HG03060 (cell line): Measurements from ENCODE around the gene C10orf62.
"Not testable (repeated sequence)": the region's sequence is repeated elsewhere in the genome, so short reads cannot be mapped to it uniquely, and the experiment has no call there.

Source experiments
- ATAC-seq: cut with Tn5 transposase; IDR thresholded peaks from one replicate; pipeline ENCODE4 v1.9.1; 2021; ENCODE audit warnings: low read depth, moderate number of reproducible peaks; ENCODE audit not compliant: unreplicated experiment

C10orf62 gene

GRCh38 chr10:97589479-97589878 is at the start of gene C10orf62:
Gene C10orf62, plus strand, starts transcription at chr10:97589721. Its CDS starts 177 bp downstream, at chr10:97589898.
- ATAC-seq = no peak

GRCh38 chr10:97540669-97541500 is 48.6 kb upstream of the C10orf62 start:
- ATAC-seq = no peak

GRCh38 chr10:97542169-97543024 is 47.1 kb upstream of the C10orf62 start:
- no peak for ATAC-seq

DNA sequence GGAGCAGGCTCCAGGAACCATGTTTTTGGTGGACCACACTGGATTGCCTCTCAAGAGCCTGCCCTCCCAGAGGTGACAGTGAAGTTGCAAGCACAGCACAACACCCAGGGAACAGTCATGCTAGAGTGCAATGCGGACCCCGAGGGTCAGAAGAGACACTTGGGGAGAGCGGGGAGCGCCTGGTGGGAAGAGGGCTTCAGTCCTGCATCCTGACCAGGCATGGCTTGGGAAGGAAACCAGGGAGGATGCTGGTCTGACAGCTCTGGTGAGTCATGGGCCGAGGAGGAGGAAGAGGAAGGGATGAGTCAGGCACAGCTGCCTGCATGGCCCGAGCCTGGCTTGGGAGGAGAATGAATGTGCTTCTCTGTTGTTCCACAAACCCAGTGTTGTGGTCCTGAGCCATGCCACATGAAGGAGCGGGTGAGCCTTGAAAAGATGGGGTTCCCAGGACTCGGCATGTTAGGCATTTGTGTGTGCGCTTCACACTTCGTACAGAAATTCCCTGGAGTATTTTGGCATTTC is 46.4 kb upstream of the C10orf62 start:
- no peak for ATAC-seq

GRCh38 chr10:97546456-97547270 is 42.9 kb upstream of the C10orf62 start:
- no peak for ATAC-seq

DNA sequence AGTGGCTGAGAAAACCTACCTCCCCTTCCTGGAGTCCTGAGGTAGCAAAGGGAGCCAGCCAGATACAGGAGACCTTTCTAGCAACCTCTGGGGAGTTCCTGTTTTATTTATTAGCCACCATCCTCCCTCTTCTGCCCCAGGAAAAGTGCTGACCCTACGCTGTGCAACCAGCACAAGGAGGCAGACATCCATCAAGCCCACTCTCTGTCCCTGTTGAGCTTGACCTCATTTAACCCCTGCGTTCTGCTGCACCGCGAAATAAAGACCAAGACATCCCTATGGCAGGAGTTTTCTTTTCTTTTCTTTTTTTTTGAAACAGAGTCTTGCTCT is 42.3 kb upstream of the C10orf62 start:
- ATAC-seq = no peak

GRCh38 chr10:97547962-97548361 is 41.6 kb upstream of the C10orf62 start:
- no peak for ATAC-seq

DNA sequence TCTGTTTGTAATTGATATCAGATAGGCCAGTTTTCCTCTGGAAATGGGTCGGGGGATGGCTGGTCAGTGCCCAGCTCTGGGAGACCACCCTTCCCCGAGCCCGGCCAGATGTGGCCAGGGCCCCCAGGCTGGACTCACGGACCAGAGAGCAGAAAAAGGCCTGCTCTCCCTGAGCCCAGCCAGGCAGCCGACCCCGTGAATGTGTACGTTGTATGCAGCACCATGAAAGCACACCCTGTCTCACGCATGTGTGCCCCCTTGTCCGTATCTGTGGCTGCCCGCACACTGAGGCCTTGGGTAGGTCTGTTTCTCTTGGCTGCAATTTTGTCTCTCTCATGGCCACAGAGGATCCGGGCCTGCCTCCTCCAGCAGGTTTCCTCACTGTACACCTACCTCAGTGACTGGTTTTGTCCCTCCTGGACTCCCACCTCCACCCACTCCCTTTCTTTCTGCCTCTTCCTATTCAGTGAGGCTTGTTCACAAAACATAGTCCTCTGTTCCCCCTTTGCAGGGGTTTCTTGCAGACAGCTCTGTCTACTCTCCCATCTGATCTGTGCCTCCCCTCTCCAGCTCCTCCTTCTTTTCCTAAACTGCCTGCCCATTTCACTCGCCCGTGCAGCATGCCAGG is 40.6 kb upstream of the C10orf62 start:
- ATAC-seq = no peak

- ATAC-seq = no peak
Observed at GRCh38 chr10:97549587-97550322, 39.8 kb upstream of the C10orf62 start.

GRCh38 chr10:97550336-97551149 is 39.0 kb upstream of the C10orf62 start:
- no peak for ATAC-seq

DNA sequence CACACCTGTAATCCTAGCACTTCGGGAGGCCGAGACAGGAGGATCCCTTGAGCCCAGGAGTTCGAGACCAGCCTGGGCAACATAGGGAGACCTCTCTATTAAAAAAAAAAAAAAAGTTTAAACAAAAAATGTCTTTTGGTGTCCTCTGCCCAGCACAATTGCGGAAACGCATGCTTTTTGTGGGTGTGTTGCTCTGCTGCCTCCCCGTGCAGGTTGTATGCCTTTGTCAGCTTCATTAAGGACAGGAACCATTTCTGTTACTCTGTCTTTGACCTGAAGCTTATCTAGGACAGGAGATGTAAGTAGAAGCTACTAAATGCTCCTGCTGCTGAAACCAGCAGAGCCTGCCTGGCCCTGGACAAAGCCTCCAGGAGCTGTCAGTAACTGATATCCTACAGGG is 38.2 kb upstream of the C10orf62 start:
- no peak for ATAC-seq

GRCh38 chr10:97553575-97554031 is 35.9 kb upstream of the C10orf62 start:
- ATAC-seq = no peak

DNA sequence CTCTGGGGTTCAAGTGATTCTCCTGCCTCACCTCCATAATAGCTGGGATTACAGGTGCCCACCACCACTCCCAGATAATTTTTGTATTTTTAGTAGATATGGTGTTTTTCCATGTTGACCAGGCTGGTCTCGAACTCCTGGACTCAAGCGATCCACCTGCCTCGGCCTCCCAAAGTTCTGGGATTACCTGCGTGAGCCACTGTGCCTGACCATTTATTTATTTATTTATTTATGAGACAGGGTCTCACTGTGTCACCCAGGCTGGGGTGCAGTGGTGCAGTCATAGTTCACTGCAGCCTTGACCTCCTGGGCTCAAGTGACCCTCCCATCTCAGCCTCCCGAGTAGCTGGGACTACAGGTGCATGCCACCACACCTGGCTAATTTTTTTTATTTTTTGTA is 35.2 kb upstream of the C10orf62 start:
- ATAC-seq = not testable (repeated sequence)

- ATAC-seq = not testable (repeated sequence)
Observed at GRCh38 chr10:97555541-97555940, 34.0 kb upstream of the C10orf62 start.

DNA sequence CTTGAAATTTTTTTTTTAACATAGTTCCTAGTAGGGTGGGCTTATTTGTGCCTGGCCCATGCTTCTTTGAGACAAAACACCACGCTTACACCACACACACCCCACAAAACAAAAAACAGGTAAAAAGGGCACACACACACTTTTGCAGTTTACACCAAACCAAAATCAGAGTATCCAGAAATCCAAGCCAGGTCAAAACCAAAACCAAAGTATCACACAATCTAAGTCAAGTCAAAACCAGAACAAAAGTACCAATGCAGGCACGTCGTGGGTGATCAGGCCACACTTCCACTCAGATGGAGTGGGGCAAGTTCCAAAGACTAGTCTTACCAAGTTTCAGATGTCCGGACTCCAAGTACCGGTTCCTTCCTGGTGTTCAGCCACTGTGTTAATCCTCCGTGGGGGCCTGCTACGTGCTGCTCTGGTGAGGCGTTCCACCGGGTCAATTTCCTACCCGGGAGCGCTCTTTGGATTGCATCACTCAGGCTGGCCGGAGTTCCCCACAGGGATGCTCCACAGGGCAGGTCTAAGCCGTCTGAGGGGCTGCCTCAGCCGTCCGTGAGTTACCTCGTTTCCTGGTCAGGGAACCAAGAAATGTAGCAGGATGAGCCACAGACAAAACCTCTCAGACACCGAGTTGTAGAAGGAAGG is 28.7 kb upstream of the C10orf62 start:
- not testable (repeated sequence) for ATAC-seq

GRCh38 chr10:97561386-97562077 is 28.0 kb upstream of the C10orf62 start:
- not testable (repeated sequence) for ATAC-seq

GRCh38 chr10:97562329-97562728 is 27.2 kb upstream of the C10orf62 start:
- ATAC-seq = not testable (repeated sequence)
